Right lobe of liver (tissue), 6 donors: Measurements from ENCODE around the gene CPLX1. TPM values are rescaled to one million over a fixed set of nuclear protein-coding genes. Genes with fewer than 3 reads are reported as not detected.

ENCODE experiments used
- ATAC-seq, 4 donors: fragments of 200-7000 bp; cut with Tn5 transposase; one replicate each; pipeline ENCODE4 v1.9.1; 2020; ENCODE audit warnings: mild to moderate bottlenecking in 4 of 4, moderate library complexity in 4 of 4
- DNase-seq, 3 donors: peaks; one replicate each; pipeline ENCODE4 v3.0.0-alpha.2; 2020
- H3K27ac ChIP-seq, 3 donors: fragments of 200-600 bp; one replicate each; pipeline ENCODE4 v1.8.0; 2022
- H3K27me3 ChIP-seq, 2 donors: fragments of 200-600 bp; one replicate each; pipeline ENCODE4 v1.8.0; 2022
- H3K36me3 ChIP-seq, 4 donors: fragments of 200-600 bp; sonication (generic) in 1 of 4; one replicate each; pipeline versions ENCODE4 v1.5.1 to v1.8.0; 2017 to 2022; ENCODE audit warnings: control low read depth in 1 of 4
- H3K4me1 ChIP-seq, 4 donors: fragments of 200-600 bp; sonication (generic) in 1 of 4; one replicate each; pipeline versions ENCODE4 v1.5.1 to v1.8.0; 2017 to 2022; ENCODE audit warnings: control low read depth in 1 of 4
- H3K4me3 ChIP-seq, 3 donors: fragments of 200-600 bp; one replicate each; pipeline ENCODE4 v1.8.0; 2022
- H3K9me3 ChIP-seq, 4 donors: fragments of 200-600 bp; sonication (generic) in 1 of 4; one replicate each; pipeline versions ENCODE4 v1.5.1 to v1.8.0; 2017 to 2022; ENCODE audit warnings: control low read depth in 1 of 4
- CTCF ChIP-seq, 4 donors: fragments of 200-600 bp in 3 of 4; fragments of 450-650 bp in 1 of 4; IDR thresholded peaks; one replicate each; pipeline versions ENCODE4 v1.5.1 to v1.8.0; 2016 to 2022; ENCODE audit warnings: antibody characterized with exemption in 4 of 4, mild to moderate bottlenecking in 2 of 4
- POLR2A ChIP-seq: fragments of 450-650 bp; IDR thresholded peaks from one replicate; pipeline ENCODE4 v1.6.1; 2017; ENCODE audit warnings: antibody characterized with exemption, mild to moderate bottlenecking
- WGBS: methylation state at CpG from one replicate; pipeline ENCODE4 v1.1.6; 2018; ENCODE audit warnings: low coverage, low lambda C conversion rate; ENCODE audit not compliant: insufficient coverage; ENCODE audit errors: missing lambda C conversion rate; 5-methylcytosine and 5-hydroxymethylcytosine counted together
- intact Hi-C, 2 donors: fragments of 100-400 bp; cut with DNase I; formaldehyde crosslinking; loops; one replicate each; pipeline versions ENCODE4 v1.11.2 to v1.14.1; 2022
- total RNA-seq, 6 experiments: library from RNA; depleted of rRNA in 2 of 6; stranded (reverse); fragments of >200 nt in 2 of 6; fragmentation: NEBNext Ultra II Directional in 3 of 6; extraction: Animal tissue kit (Norgen Biotek cat#: 25700) in 3 of 6; gene quantifications; one replicate each; pipeline versions ENCODE4 v1.1.0 to v1.2.4, GENCODE V29; 2016 to 2023
- donor health status: DM: no; HTN: yes; CAD: no.
- donor health status: DM: no; HTN: no; CAD: no.
- donor health status: DM: no; HTN: no; CAD: no.
- donor health status: DM: no; HTN: yes; CAD: no.
- donor health status: DM: no; HTN: yes; CAD: no.

The CPLX1 gene
- total RNA-seq, 6 experiments from 2014 or later: 0.86 to 3.7 (median 2.4) TPM

GRCh38 chr4:793941-794621, 31.8 kb downstream of the CPLX1 start:
- WGBS: 52% methylated on average over 10 of the region's 19 CpGs
- Histone ChIP-seq H3K4me1 (peaks cover 0 to 25% (median 4%) of the 10 kb centered on the region in 4 donors), H3K36me3 (no peaks in the 10 kb centered on the region), H3K27me3 (no peaks in the 10 kb centered on the region), H3K9me3 (no peaks in the 10 kb centered on the region), H3K27ac (no peak overlapping the region), H3K4me3 (no peak overlapping the region)
- intact Hi-C loops: no loop called here
- no peak for ATAC-seq
- DNase-seq: peak in 1 of 3 donors; percentile 41
- TF ChIP-seq POLR2A (no peak), CTCF (IDR thresholded peaks at IDR 0.05) (no peak)

- DNase-seq: peak in 1 of 3 donors; percentile 43
- no peak for ATAC-seq
- H3K36me3 ChIP-seq: no peaks in the 10 kb centered on the region
- no peaks in the 10 kb centered on the region for H3K9me3 ChIP-seq
- H3K27me3 ChIP-seq: no peaks in the 10 kb centered on the region
- peaks cover 0 to 31% (median 8%) of the 10 kb centered on the region in 4 donors for H3K4me1 ChIP-seq
- 65% methylated on average over 5 of the region's 19 CpGs for WGBS
- TF ChIP-seq CTCF (IDR thresholded peaks at IDR 0.05): no peak
- no peak for TF ChIP-seq POLR2A
- intact Hi-C loops: no loop called here
- no peak overlapping the region for H3K4me3 ChIP-seq
- H3K27ac ChIP-seq: no peak overlapping the region
These were observed 32.7 kb downstream of the CPLX1 start for GRCh38 chr4:793093-793861.

- 49% methylated on average over 4 of the region's 17 CpGs for WGBS
- DNase-seq (peak in 1 of 3 donors; percentile 55), ATAC-seq (no peak)
- H3K36me3 ChIP-seq: no peaks in the 10 kb centered on the region
- H3K27ac ChIP-seq: no peak overlapping the region
- H3K4me3 ChIP-seq: no peak overlapping the region
- H3K4me1 ChIP-seq: peaks cover 0 to 34% (median 11%) of the 10 kb centered on the region in 4 donors
- intact Hi-C loops: no loop called here
- TF ChIP-seq POLR2A: no peak
- no peak for TF ChIP-seq CTCF (IDR thresholded peaks at IDR 0.05)
- H3K9me3 ChIP-seq: no peaks in the 10 kb centered on the region
- H3K27me3 ChIP-seq: no peaks in the 10 kb centered on the region
These were observed 33.3 kb downstream of the CPLX1 start for GRCh38 chr4:792626-793092.

GRCh38 chr4:791898-792625, 33.9 kb downstream of the CPLX1 start:
- Histone ChIP-seq H3K27ac (no peak overlapping the region), H3K36me3 (no peaks in the 10 kb centered on the region), H3K4me1 (peaks cover 0 to 32% (median 12%) of the 10 kb centered on the region in 4 donors), H3K9me3 (no peaks in the 10 kb centered on the region), H3K4me3 (no peak overlapping the region), H3K27me3 (no peaks in the 10 kb centered on the region)
- ATAC-seq (no peak), DNase-seq (peak in 1 of 3 donors; percentile 44)
- intact Hi-C loops: no loop called here
- 14% methylated on average over 13 of the region's 50 CpGs for WGBS
- TF ChIP-seq CTCF (IDR thresholded peaks at IDR 0.05): no peak
- no peak for TF ChIP-seq POLR2A
